ENCODE measurements around the gene CNTNAP5. TPM values are rescaled to one million over a fixed set of nuclear protein-coding genes. Genes with fewer than 3 reads are reported as not detected.

CNTNAP5 gene
- total RNA-seq, 2 donors from 2014 or later, result not detected

DNA sequence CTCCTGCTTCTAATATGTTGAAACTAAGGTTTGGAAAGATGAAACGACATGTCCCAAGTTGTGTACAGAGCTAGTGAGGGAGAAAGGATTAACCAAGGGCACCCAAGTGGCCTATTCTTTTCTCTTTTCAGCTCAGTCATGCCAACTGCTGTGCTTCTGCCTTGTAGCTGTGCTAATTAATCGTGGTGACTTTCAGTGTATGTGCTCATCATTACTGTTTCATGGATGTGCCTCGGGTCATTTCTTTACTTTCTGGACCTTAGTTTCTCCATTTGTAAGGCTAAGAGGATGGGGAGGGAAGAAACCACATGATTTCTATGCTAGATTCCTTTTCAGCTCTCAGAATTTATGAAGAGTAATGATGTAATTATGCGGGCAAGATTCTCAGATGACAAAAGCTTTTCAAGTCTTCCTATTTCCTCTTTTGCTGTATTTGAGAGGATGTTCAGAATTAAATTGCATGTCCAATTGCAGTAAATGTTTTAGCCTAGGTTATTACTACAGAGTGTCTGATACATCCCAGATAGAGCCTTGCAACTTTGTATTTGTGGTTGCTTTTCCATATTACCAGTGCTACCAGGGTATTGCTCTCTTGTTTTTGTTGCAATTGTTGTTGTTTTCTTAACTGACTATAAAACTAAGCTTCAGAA lies 621.2 kb downstream of the CNTNAP5 start:
- Mint-ChIP-seq H3K4me3 (no peak overlapping the region), H3K4me1 (no peaks in the 10 kb centered on the region), H3K36me3 (ENCODE audit: low read depth) (no peaks in the 10 kb centered on the region), H3K27ac (no peak overlapping the region), H3K9me3 (peaks cover 12% of the 10 kb centered on the region), H3K27me3 (no peaks in the 10 kb centered on the region)
- ATAC-seq (replicated peaks), result no peak

DNA sequence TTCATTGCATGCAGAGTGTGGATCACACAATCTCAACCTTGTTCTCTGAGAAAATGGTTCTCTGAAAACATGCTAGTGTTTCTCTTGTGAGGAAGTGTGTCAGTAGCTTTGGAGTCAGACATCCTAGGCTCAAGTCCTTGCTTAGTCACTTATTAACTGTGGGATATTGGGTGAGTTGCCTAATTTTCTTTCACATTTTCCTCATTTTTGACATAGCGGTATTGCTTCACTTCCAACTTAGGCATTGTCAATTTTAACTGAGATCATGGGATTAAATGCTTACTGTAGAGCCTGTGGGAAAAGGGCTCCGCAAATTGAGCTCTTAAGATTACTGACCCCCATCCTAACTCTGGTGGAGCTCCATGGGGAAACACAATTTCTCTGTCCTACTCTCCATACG lies 622.2 kb downstream of the CNTNAP5 start:
- no peak overlapping the region for H3K27ac Mint-ChIP-seq
- ATAC-seq (replicated peaks), result no peak
- H3K4me3 Mint-ChIP-seq, result no peak overlapping the region
- no peaks in the 10 kb centered on the region for H3K27me3 Mint-ChIP-seq
- H3K4me1 Mint-ChIP-seq, result no peaks in the 10 kb centered on the region
- no peaks in the 10 kb centered on the region for H3K36me3 Mint-ChIP-seq (ENCODE audit: low read depth)
- peaks cover 11% of the 10 kb centered on the region for H3K9me3 Mint-ChIP-seq

DNA sequence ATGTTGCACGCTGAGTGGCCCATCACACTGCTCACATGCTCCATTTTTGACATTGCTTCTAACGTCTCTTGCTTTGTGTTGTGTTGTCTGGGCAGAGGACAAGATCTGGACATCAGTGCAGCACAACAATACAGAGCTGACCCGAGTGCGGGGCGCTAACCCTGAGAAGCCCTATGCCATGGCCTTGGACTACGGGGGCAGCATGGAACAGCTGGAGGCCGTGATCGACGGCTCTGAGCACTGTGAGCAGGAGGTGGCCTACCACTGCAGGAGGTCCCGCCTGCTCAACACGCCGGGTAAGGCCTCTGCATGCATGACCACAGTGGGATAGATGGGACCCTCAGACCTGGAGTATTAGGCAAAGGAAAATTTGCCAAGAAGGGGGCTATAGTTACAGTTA lies 622.6 kb downstream of the CNTNAP5 start:
- peaks cover 11% of the 10 kb centered on the region for H3K9me3 Mint-ChIP-seq
- no peak overlapping the region for H3K4me3 Mint-ChIP-seq
- no peaks in the 10 kb centered on the region for H3K36me3 Mint-ChIP-seq (ENCODE audit: low read depth)
- ATAC-seq (replicated peaks), result no peak
- no peak overlapping the region for H3K27ac Mint-ChIP-seq
- no peaks in the 10 kb centered on the region for H3K4me1 Mint-ChIP-seq
- H3K27me3 Mint-ChIP-seq, result no peaks in the 10 kb centered on the region

DNA sequence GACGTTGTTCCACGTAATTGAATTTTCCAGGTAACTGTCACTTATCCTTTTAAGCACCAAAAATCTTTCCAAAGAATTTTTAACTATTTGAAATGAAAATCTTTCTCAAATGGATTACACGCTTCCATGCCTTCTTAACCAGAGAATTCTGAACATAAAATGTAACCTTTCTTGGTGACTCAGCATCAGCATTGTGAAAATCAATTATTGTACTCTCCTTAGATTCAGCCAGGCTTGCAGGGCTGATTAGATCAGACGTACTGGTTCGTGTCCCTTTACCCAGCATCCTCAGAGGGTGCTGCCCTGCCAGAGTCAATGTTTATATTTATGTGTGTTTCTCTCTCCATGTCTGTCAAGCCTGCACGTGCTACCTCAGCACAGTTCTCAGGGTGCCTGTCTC lies 623.9 kb downstream of the CNTNAP5 start:
- H3K36me3 Mint-ChIP-seq (ENCODE audit: low read depth), result no peaks in the 10 kb centered on the region
- H3K27ac Mint-ChIP-seq, result no peak overlapping the region
- H3K4me3 Mint-ChIP-seq, result no peak overlapping the region
- no peaks in the 10 kb centered on the region for H3K27me3 Mint-ChIP-seq
- peaks cover 11% of the 10 kb centered on the region for H3K9me3 Mint-ChIP-seq
- no peak for ATAC-seq (replicated peaks)
- H3K4me1 Mint-ChIP-seq, result no peaks in the 10 kb centered on the region

DNA sequence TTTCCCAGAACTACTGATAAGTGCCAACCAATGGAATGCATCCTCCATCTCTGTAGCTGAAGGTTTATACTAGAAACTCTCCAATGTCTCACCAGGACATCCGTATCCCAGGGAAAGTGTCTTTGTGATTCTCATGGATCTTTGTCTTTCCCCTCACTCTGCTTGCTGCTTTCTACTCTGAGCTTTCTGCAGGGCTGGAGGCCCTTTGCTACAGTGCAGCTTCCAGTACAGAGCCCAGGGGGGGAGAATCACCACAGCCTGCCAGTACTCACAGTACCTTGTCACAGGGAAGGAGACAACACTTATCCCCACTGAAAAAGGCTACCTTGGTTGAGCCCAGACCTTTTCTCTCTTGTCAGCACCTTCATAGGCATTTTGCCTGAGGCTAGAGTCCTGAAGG lies 627.0 kb downstream of the CNTNAP5 start:
- H3K9me3 Mint-ChIP-seq, result peaks cover 9% of the 10 kb centered on the region
- no peaks in the 10 kb centered on the region for H3K36me3 Mint-ChIP-seq (ENCODE audit: low read depth)
- no peak for ATAC-seq (replicated peaks)
- no peaks in the 10 kb centered on the region for H3K27me3 Mint-ChIP-seq
- no peak overlapping the region for H3K27ac Mint-ChIP-seq
- no peaks in the 10 kb centered on the region for H3K4me1 Mint-ChIP-seq
- H3K4me3 Mint-ChIP-seq, result no peak overlapping the region

DNA sequence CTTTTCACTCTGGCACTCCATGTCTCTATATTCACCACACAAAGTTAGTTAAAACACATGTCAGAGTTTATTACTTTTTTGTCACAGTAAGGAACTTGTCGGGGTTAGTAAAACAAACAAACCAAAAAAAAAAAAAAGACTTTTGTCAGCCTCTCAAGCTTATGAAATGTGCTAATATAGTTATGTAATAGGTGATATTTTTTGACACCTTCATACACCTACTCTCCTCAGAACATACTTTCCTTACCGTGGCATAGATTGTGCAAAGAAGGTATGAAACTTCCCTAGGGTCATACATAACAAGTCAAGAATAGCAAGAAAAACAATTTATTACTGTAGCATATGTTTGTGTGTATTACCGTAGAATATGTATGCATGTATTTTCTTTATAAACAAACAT lies 633.3 kb downstream of the CNTNAP5 start:
- ATAC-seq (replicated peaks), result no peak
- Mint-ChIP-seq H3K4me1 (no peaks in the 10 kb centered on the region), H3K27ac (no peak overlapping the region), H3K27me3 (no peaks in the 10 kb centered on the region), H3K36me3 (ENCODE audit: low read depth) (no peaks in the 10 kb centered on the region), H3K4me3 (no peak overlapping the region), H3K9me3 (peaks cover 23% of the 10 kb centered on the region)

DNA sequence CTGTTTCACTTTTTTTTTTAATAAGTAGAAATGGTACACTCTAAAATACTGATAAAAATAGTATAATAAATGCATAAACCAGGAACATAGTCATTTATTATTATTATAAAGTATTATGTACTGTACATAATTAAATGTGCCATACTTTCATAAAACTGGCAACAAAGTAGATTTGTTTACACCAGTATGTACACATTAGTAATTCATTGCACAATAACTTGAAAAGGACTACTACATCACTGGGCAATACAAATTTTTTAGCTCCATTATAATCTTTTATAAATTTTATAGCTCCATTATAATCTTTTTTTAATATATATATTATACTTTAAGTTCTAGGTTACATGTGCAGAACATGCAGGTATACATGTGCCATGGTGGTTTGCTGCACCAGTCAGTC lies 636.5 kb downstream of the CNTNAP5 start:
- Mint-ChIP-seq H3K4me1 (no peaks in the 10 kb centered on the region), H3K27ac (no peak overlapping the region), H3K27me3 (no peaks in the 10 kb centered on the region), H3K4me3 (no peak overlapping the region), H3K36me3 (ENCODE audit: low read depth) (no peaks in the 10 kb centered on the region), H3K9me3 (peaks cover 22% of the 10 kb centered on the region)
- ATAC-seq (replicated peaks), result no peak

DNA sequence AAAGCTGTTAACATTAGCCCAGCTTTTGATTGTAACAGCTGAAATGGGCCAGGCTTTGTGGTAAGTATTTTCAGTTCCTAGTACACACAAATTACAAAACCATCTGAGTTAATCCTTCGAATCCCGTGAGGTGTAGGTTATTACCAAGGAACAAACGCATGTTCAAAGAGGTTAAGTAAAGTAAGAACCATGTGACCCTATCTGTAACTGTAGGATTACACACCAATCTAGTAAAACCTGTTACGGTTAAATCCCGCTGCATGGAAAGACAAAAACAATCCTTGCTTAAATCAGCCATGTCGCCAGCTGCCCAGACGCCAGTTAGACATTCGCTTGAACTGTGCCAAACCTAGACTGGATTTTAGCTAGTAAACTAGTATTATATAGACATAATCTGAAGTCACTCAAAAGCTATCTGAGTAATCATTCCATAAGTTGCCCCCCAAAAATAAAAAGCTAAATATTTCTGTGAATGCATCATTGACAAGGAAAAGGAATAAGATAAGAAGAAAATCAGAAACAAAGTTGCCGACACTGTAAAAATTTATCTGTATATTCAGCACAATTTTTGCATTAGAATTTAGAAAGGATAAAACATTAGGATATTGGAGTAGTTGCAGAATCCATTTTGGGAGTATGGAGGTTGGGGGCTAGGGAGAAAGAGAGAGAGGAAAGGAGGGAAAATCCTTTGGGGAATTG lies 638.0 kb downstream of the CNTNAP5 start:
- Mint-ChIP-seq H3K36me3 (ENCODE audit: low read depth) (no peaks in the 10 kb centered on the region), H3K27me3 (no peaks in the 10 kb centered on the region), H3K27ac (no peak overlapping the region), H3K9me3 (peaks cover 19% of the 10 kb centered on the region), H3K4me1 (no peaks in the 10 kb centered on the region), H3K4me3 (no peak overlapping the region)
- no peak for ATAC-seq (replicated peaks)

DNA sequence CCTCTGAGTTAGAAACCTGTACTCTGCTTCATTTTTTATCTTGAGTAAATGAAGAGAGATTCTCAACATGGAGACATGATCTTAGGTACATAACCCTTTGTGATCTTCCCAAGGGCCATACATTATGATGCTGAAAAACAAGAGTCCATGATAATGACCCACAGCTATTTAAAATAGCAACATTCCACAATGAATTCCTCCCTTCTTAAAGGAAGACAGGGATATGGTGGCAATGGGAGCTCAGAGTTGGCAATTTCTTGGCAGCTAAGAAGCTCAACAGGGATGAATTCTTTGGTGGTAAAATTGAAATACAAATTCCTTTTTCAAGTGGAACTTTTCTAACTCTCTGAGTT lies 638.5 kb downstream of the CNTNAP5 start:
- Mint-ChIP-seq H3K27me3 (no peaks in the 10 kb centered on the region), H3K4me1 (no peaks in the 10 kb centered on the region), H3K4me3 (no peak overlapping the region), H3K36me3 (ENCODE audit: low read depth) (no peaks in the 10 kb centered on the region), H3K9me3 (peaks cover 20% of the 10 kb centered on the region), H3K27ac (no peak overlapping the region)
- ATAC-seq (replicated peaks), result no peak

DNA sequence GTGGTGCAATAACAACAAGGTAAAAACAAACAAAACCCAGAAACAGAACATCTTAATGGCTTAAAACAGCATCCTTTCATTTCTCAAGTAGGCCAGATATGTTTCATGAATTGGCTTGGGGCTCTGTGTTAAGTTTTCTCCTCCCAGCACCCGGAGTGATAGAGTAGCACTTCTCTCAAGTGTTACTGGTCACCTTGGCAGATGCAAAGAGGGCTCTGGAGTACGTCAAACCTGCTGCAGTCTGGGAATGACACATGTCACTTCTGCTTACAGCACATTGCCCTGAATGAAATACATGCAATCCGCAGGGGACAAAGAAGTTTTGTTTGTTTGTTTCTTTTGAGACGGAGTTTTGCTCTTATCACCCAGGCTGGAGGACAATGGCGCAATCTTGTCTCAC lies 639.3 kb downstream of the CNTNAP5 start:
- Mint-ChIP-seq H3K4me3 (no peak overlapping the region), H3K27ac (no peak overlapping the region), H3K9me3 (peaks cover 21% of the 10 kb centered on the region), H3K36me3 (ENCODE audit: low read depth) (no peaks in the 10 kb centered on the region), H3K4me1 (no peaks in the 10 kb centered on the region), H3K27me3 (no peaks in the 10 kb centered on the region)
- ATAC-seq (replicated peaks), result no peak

DNA sequence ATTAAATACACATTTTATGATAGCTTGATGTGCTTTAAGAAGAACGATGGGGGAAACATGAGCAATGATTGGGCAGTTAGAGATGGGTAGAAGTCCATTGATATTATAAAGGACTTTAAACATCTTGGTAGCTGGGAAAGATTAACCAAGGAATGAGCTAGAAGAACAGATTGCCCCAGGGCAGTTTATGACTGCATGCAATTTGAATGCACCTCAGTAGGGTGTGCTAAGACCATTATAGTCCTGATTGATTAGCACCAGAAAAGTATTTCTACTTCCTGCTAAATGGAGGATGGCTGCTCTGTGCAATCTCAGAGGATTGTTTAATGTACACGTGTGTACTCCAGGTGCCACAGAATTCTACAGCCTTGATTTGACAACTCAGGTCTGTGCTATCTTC lies 641.9 kb downstream of the CNTNAP5 start:
- H3K36me3 Mint-ChIP-seq (ENCODE audit: low read depth), result no peaks in the 10 kb centered on the region
- H3K27me3 Mint-ChIP-seq, result no peaks in the 10 kb centered on the region
- H3K4me1 Mint-ChIP-seq, result no peaks in the 10 kb centered on the region
- H3K9me3 Mint-ChIP-seq, result peaks cover 23% of the 10 kb centered on the region
- ATAC-seq (replicated peaks), result no peak
- no peak overlapping the region for H3K27ac Mint-ChIP-seq
- H3K4me3 Mint-ChIP-seq, result no peak overlapping the region

DNA sequence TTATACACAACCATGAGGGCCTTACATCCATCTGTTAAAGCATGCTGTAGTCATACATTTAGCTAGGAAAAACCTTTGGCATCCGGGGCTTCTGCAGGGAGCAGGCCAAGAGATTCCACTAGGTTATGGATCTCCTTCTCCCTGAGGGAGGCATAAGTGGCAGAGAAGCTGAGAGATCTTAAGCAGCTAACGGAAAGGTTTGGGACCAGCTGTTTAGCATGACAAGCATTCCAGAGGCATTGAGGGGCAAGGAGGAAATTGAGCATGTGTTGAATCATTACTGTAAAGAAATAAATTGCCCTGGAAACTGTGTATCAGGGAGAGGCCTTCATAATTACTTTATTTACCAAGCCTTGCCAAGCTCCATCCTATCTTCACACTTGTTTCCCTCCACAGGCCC lies 643.1 kb downstream of the CNTNAP5 start:
- no peak overlapping the region for H3K27ac Mint-ChIP-seq
- no peaks in the 10 kb centered on the region for H3K4me1 Mint-ChIP-seq

DNA sequence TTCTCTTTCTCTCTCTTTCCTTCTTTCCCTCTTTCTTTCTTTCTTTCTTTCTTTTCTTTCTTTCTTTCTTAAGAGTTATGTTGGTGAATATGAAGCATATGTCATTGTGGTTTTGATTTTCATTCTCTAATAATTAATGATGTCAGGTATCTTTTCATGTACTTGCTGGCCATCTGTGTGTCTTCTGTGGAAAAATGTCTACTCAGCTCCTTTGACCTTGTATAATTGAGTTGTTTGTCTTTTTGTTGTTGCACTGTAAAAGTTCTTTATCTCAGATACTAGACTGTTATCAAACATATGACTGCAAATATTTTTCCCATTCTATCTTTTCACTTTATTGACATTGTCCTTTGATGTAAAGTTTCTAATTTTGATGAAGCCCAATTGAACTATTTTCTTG lies 645.1 kb downstream of the CNTNAP5 start:
- Mint-ChIP-seq H3K4me1 (no peaks in the 10 kb centered on the region), H3K9me3 (peaks cover 24% of the 10 kb centered on the region), H3K36me3 (ENCODE audit: low read depth) (no peaks in the 10 kb centered on the region), H3K27ac (no peak overlapping the region), H3K4me3 (no peak overlapping the region), H3K27me3 (no peaks in the 10 kb centered on the region)
- ATAC-seq (replicated peaks), result no peak

More for the DNA sequence above, 643.1 kb downstream of the CNTNAP5 start:
- H3K9me3 Mint-ChIP-seq, result peaks cover 20% of the 10 kb centered on the region
- no peaks in the 10 kb centered on the region for H3K36me3 Mint-ChIP-seq (ENCODE audit: low read depth)
- no peak for ATAC-seq (replicated peaks)
- no peak overlapping the region for H3K4me3 Mint-ChIP-seq
- H3K27me3 Mint-ChIP-seq, result no peaks in the 10 kb centered on the region

DNA sequence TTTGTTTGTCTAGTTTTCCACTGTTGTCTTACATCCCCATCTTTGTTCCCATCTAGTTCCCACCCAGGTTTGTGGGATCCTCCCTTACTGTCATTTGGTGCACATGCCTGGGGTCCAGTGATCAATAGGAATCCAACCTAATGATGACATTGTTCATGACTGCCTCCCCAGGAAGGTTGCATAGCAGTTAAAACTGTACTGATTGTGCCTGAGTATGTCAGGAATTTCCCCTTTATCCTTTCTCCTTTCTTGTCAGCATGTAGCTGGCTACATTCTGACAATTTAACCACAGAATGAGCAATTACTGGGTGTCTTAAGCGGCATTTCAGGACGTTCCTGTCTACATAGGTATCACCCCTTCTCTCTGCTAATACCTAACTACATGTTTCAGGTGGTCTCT lies 653.0 kb downstream of the CNTNAP5 start:
- H3K36me3 Mint-ChIP-seq (ENCODE audit: low read depth), result no peaks in the 10 kb centered on the region
- no peaks in the 10 kb centered on the region for H3K4me1 Mint-ChIP-seq
- ATAC-seq (replicated peaks), result no peak
- no peak overlapping the region for H3K27ac Mint-ChIP-seq
- H3K4me3 Mint-ChIP-seq, result no peak overlapping the region
- H3K27me3 Mint-ChIP-seq, result no peaks in the 10 kb centered on the region
- H3K9me3 Mint-ChIP-seq, result peaks cover 20% of the 10 kb centered on the region

DNA sequence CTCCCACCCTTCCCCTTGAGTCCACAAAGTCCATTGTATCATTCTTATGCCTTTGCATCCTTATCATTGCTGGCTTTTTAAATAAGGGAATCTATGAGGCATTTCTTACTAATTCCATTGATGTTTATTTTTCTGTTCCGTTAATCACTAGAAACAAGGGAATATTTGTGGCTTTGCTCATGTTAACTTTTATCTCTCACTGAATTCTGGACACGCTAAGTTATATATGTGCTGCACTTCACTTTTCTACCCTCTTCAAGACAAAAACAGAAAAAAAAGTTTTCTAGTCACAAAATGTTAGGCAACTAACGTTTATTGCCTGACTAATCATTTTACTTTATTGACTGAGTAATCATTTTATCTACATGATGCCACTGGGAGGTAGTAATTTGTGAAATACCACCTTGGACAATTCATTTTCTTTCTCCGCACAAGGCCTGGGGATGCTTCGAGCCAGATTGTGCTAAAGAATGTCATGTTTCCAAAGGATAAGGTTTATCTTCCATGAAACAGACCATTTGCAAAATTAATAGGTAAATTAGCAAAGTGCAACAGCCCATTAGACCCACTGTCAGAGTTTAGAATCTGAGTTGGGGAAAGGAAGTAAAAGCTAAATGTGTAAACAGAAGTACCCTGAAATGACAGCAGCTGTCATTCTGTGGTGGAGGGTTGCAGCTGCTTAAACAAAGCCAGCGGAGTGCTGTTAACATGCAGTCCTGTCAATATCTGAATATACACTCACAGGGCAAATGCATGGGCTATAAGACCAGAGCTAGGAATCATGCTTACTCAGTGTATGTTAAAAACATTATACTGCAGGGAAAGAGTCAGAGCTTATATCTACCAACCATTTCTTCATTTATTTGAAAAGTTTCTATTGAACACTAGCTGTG lies 658.7 kb downstream of the CNTNAP5 start:
- no peaks in the 10 kb centered on the region for H3K4me1 Mint-ChIP-seq
- no peak overlapping the region for H3K4me3 Mint-ChIP-seq
- no peak for ATAC-seq (replicated peaks)
- peaks cover 9% of the 10 kb centered on the region for H3K9me3 Mint-ChIP-seq
- no peak overlapping the region for H3K27ac Mint-ChIP-seq
- H3K27me3 Mint-ChIP-seq, result no peaks in the 10 kb centered on the region
- no peaks in the 10 kb centered on the region for H3K36me3 Mint-ChIP-seq (ENCODE audit: low read depth)

All from activated T-helper 17 cell treated with anti-CD3 and anti-CD28 coated beads, Interleukin-2, amount 50 U/mL, for 72 hours (primary cell).